ENCODE results near the gene MGAT5. TPM values are rescaled to one million over a fixed set of nuclear protein-coding genes. Genes with fewer than 3 reads are reported as not detected.

MGAT5 gene
- total RNA-seq, 2 experiments from 2014 or later = 44.5 to 44.9 TPM

- Mint-ChIP-seq H3K27me3 (no peaks in the 10 kb centered on the region), H3K27ac (no peak overlapping the region), H3K36me3 (ENCODE audit: low read depth) (peaks cover 3% of the 10 kb centered on the region), H3K4me1 (no peaks in the 10 kb centered on the region), H3K9me3 (no peaks in the 10 kb centered on the region), H3K4me3 (no peak overlapping the region)
- ChIA-PET CTCF (interaction anchor here (1.3 to 2.4 kb wide), 2 partner anchors 12 to 14 kb away, joined by 3 to 5 read pairs; no protein-coding TSS in a partner anchor), POLR2A (no interaction called here)
- DNase-seq = no peak
Measured at GRCh38 chr2:134398300-134398699, 144.4 kb downstream of the MGAT5 start.

- Mint-ChIP-seq H3K27ac (no peak overlapping the region), H3K36me3 (ENCODE audit: low read depth) (peaks cover 7% of the 10 kb centered on the region), H3K9me3 (no peaks in the 10 kb centered on the region), H3K4me3 (no peak overlapping the region), H3K4me1 (no peaks in the 10 kb centered on the region), H3K27me3 (no peaks in the 10 kb centered on the region)
- POLR2A ChIA-PET = no interaction called here
- CTCF ChIA-PET = interaction anchor here (0.8 to 2.4 kb wide), 3 partner anchors 11 to 153 kb away, joined by 3 to 5 read pairs (median 3); no protein-coding TSS in a partner anchor
- DNase-seq = no peak
Measured at GRCh38 chr2:134399096-134399495, 145.2 kb downstream of the MGAT5 start.

DNA sequence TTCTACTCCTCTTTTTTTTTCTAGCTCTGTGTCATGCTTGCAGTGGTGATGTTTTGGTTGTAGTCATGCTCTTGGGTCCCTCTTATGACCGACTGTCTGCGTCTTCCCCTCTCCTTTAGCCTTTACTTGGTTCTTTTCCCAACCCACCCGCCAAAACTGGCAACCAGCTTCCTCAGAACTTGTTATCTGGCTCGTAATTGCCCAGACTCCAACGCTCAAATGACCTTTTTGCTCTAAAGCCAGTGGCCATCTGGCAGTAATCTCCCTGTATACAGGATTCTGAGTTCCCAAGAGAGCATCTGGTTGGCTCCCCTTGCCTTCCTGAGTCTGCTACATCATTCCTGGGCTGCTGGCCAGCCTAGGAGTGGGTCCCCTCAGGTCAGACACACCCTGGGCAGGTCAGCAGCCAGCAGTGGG lies 147.2 kb downstream of the MGAT5 start:
- H3K27me3 Mint-ChIP-seq = no peaks in the 10 kb centered on the region
- H3K36me3 Mint-ChIP-seq (ENCODE audit: low read depth) = peaks cover 8% of the 10 kb centered on the region
- H3K27ac Mint-ChIP-seq = no peak overlapping the region
- no peak for DNase-seq
- H3K9me3 Mint-ChIP-seq = no peaks in the 10 kb centered on the region
- POLR2A ChIA-PET = no interaction called here
- H3K4me1 Mint-ChIP-seq = no peaks in the 10 kb centered on the region
- H3K4me3 Mint-ChIP-seq = no peak overlapping the region
- CTCF ChIA-PET = interaction anchor here (1.1 kb wide), 1 partner anchor 11 kb away, joined by 3 read pairs; no protein-coding TSS in a partner anchor

GRCh38 chr2:134401789-134402188 lies 147.9 kb downstream of the MGAT5 start:
- Mint-ChIP-seq H3K4me3 (no peak overlapping the region), H3K36me3 (ENCODE audit: low read depth) (peaks cover 12% of the 10 kb centered on the region), H3K4me1 (no peaks in the 10 kb centered on the region), H3K9me3 (no peaks in the 10 kb centered on the region), H3K27me3 (no peaks in the 10 kb centered on the region), H3K27ac (no peak overlapping the region)
- POLR2A ChIA-PET = no interaction called here
- no peak for DNase-seq
- CTCF ChIA-PET = no interaction called here

- no peak for DNase-seq
- H3K9me3 Mint-ChIP-seq = no peaks in the 10 kb centered on the region
- H3K4me3 Mint-ChIP-seq = no peak overlapping the region
- no peaks in the 10 kb centered on the region for H3K27me3 Mint-ChIP-seq
- H3K4me1 Mint-ChIP-seq = peaks cover 2% of the 10 kb centered on the region
- CTCF ChIA-PET = no interaction called here
- H3K27ac Mint-ChIP-seq = no peak overlapping the region
- H3K36me3 Mint-ChIP-seq (ENCODE audit: low read depth) = peaks cover 12% of the 10 kb centered on the region
- POLR2A ChIA-PET = no interaction called here
Measured at GRCh38 chr2:134402410-134402809, 148.5 kb downstream of the MGAT5 start.

DNA sequence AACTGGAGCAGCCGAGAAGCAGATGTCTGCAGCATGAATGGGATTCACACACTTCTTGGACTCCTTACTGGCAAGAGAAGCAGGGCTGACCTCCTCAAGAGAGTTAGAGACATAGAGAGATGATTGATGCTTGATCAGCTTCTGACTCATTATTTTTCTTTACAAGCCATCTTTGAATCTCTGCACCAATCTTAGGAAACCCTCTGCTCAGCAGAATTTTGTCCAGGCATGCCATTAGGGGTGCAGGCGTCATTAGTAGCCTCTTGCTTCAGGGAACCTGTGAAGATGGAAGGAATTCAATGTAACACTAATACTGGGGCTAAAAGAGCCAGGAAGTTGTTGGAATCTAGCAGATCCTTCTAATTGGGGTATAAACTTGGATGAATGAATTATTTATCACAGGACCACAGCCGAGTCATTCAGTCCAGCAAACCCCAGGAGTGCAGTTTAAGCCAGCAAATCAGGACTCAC lies 151.8 kb downstream of the MGAT5 start:
- H3K4me1 Mint-ChIP-seq = peaks cover 20% of the 10 kb centered on the region
- ChIA-PET CTCF (no interaction called here), POLR2A (no interaction called here)
- H3K27me3 Mint-ChIP-seq = no peaks in the 10 kb centered on the region
- no peak overlapping the region for H3K4me3 Mint-ChIP-seq
- H3K27ac Mint-ChIP-seq = no peak overlapping the region
- peaks cover 12% of the 10 kb centered on the region for H3K36me3 Mint-ChIP-seq (ENCODE audit: low read depth)
- DNase-seq = no peak
- no peaks in the 10 kb centered on the region for H3K9me3 Mint-ChIP-seq

GRCh38 chr2:134406311-134406710 lies 152.4 kb downstream of the MGAT5 start:
- no peaks in the 10 kb centered on the region for H3K9me3 Mint-ChIP-seq
- H3K27me3 Mint-ChIP-seq = no peaks in the 10 kb centered on the region
- H3K27ac Mint-ChIP-seq = no peak overlapping the region
- no peak for DNase-seq
- peaks cover 27% of the 10 kb centered on the region for H3K4me1 Mint-ChIP-seq
- ChIA-PET CTCF (interaction anchor here (1.1 kb wide), 1 partner anchor 288 kb away, joined by 5 read pairs; no protein-coding TSS in a partner anchor), POLR2A (no interaction called here)
- H3K36me3 Mint-ChIP-seq (ENCODE audit: low read depth) = peaks cover 12% of the 10 kb centered on the region
- H3K4me3 Mint-ChIP-seq = no peak overlapping the region

- Mint-ChIP-seq H3K36me3 (ENCODE audit: low read depth) (peaks cover 12% of the 10 kb centered on the region), H3K27me3 (no peaks in the 10 kb centered on the region), H3K4me3 (no peak overlapping the region), H3K27ac (no peak overlapping the region), H3K4me1 (peaks cover 31% of the 10 kb centered on the region), H3K9me3 (no peaks in the 10 kb centered on the region)
- ChIA-PET CTCF (interaction anchor here (1.1 kb wide), 1 partner anchor 288 kb away, joined by 5 read pairs; no protein-coding TSS in a partner anchor), POLR2A (no interaction called here)
- DNase-seq = no peak
Measured at GRCh38 chr2:134406736-134407135, 152.9 kb downstream of the MGAT5 start.

- peaks cover 12% of the 10 kb centered on the region for H3K36me3 Mint-ChIP-seq (ENCODE audit: low read depth)
- H3K9me3 Mint-ChIP-seq = no peaks in the 10 kb centered on the region
- H3K4me3 Mint-ChIP-seq = no peak overlapping the region
- CTCF ChIA-PET = interaction anchor here (1.1 kb wide), 1 partner anchor 289 kb away, joined by 5 read pairs; no protein-coding TSS in a partner anchor
- no peak overlapping the region for H3K27ac Mint-ChIP-seq
- H3K4me1 Mint-ChIP-seq = peaks cover 36% of the 10 kb centered on the region
- POLR2A ChIA-PET = no interaction called here
- no peak for DNase-seq
- H3K27me3 Mint-ChIP-seq = no peaks in the 10 kb centered on the region
Measured at GRCh38 chr2:134407154-134407890, 153.4 kb downstream of the MGAT5 start.

DNA sequence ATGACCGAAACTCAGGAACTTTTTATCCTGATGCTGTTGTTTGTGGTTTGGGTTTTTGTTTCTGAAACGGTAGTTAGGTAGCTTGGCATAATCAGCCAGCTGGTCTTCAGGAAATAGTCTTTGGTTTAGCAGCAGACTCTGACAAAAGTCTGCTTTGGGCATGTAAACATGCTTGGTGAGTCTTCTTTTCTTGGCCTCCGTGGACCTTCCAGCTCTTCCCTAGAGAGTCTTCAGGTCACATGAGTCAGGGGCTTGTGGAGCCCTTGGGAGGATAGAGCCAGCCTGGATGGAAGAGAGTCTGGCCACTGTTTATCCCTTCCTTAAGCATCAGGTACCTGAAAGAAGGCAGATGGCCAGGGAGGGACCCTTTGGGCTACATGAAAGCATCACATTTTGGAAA lies 154.5 kb downstream of the MGAT5 start:
- POLR2A ChIA-PET = no interaction called here
- Mint-ChIP-seq H3K9me3 (no peaks in the 10 kb centered on the region), H3K4me3 (no peak overlapping the region), H3K36me3 (ENCODE audit: low read depth) (peaks cover 8% of the 10 kb centered on the region), H3K27ac (no peak overlapping the region), H3K27me3 (no peaks in the 10 kb centered on the region), H3K4me1 (peaks cover 36% of the 10 kb centered on the region)
- no peak for DNase-seq
- CTCF ChIA-PET = interaction anchor here (0.7 to 6.2 kb wide), 2 partner anchors 179 to 290 kb away, joined by 3 to 141 read pairs; no protein-coding TSS in a partner anchor

DNA sequence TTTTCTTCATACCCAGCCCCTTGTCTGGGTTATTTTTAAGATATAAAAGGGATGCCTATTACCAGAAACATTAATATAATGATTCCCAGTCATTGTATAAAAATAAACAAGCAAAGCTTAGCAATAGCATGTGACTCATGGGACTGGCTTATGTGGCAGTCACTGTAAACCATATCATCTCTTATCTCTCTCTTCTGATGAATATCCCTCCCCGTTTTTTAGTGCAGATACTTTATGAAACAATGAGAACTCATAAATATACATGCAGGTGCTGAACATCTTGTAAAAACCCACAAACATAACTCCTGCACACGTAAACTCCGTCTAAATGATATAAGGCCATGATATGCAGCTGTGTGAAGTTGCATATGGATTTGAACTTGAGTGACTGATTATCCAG lies 154.9 kb downstream of the MGAT5 start:
- CTCF ChIA-PET = interaction anchor here (0.7 to 6.2 kb wide), 2 partner anchors 180 to 290 kb away, joined by 3 to 141 read pairs; no protein-coding TSS in a partner anchor
- Mint-ChIP-seq H3K36me3 (ENCODE audit: low read depth) (peaks cover 5% of the 10 kb centered on the region), H3K4me1 (peaks cover 36% of the 10 kb centered on the region), H3K27me3 (no peaks in the 10 kb centered on the region), H3K27ac (no peak overlapping the region), H3K9me3 (no peaks in the 10 kb centered on the region), H3K4me3 (no peak overlapping the region)
- no peak for DNase-seq
- POLR2A ChIA-PET = no interaction called here

- H3K4me3 Mint-ChIP-seq = no peak overlapping the region
- no peaks in the 10 kb centered on the region for H3K9me3 Mint-ChIP-seq
- CTCF ChIA-PET = interaction anchor here (0.7 to 6.2 kb wide), 4 partner anchors 12 to 525 kb away, joined by 3 to 141 read pairs (median 20); no protein-coding TSS in a partner anchor
- DNase-seq = no peak
- H3K27me3 Mint-ChIP-seq = no peaks in the 10 kb centered on the region
- POLR2A ChIA-PET = no interaction called here
- peaks cover 8% of the 10 kb centered on the region for H3K36me3 Mint-ChIP-seq (ENCODE audit: low read depth)
- H3K27ac Mint-ChIP-seq = no peak overlapping the region
- peaks cover 36% of the 10 kb centered on the region for H3K4me1 Mint-ChIP-seq
Measured at GRCh38 chr2:134410006-134410405, 156.1 kb downstream of the MGAT5 start.

DNA sequence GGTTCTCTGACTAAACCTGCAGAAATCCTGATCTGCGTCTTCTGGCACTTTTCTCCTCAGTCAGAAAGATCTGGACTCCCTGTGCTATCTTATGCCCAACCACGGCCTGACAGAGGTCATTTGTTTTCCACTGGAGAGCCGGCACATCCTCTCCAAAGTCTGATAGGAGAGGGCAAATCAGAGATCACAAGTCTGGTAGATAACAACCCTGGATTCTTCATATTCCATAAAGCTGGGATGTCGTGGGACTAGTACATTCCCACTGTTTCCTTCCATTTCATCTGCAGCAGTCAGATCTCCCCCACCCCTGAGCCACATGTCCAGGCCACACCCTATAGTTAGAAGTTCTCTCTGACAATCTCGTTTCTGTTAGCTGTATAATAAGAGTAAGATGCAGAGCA lies 157.0 kb downstream of the MGAT5 start:
- peaks cover 36% of the 10 kb centered on the region for H3K4me1 Mint-ChIP-seq
- no peaks in the 10 kb centered on the region for H3K27me3 Mint-ChIP-seq
- no peak overlapping the region for H3K4me3 Mint-ChIP-seq
- no peaks in the 10 kb centered on the region for H3K9me3 Mint-ChIP-seq
- H3K27ac Mint-ChIP-seq = no peak overlapping the region
- CTCF ChIA-PET = interaction anchor here (0.8 to 6.2 kb wide), 16 partner anchors 12 to 526 kb away, joined by 3 to 141 read pairs (median 8); partner anchors contain the start of gene MGAT5
- no peak for DNase-seq
- peaks cover 8% of the 10 kb centered on the region for H3K36me3 Mint-ChIP-seq (ENCODE audit: low read depth)
- POLR2A ChIA-PET = interaction anchor here (0.8 to 2.3 kb wide), 4 partner anchors 15 to 292 kb away, joined by 3 to 23 read pairs (median 4); no protein-coding TSS in a partner anchor

Measured in activated CD4-positive, alpha-beta memory T cell treated with anti-CD3 and anti-CD28 coated beads, Interleukin-2, amount 10 ng/mL, durations not matched to agents 7 days and 5 days (primary cell).